Loucy (cell line): ENCODE data around the gene NBEA.
"Not testable (repeated sequence)": the region's sequence is repeated elsewhere in the genome, so short reads cannot be mapped to it uniquely, and the experiment has no call there.

Experiments
- CTCF ChIP-seq: fragments of 200-600 bp; sonication (generic); conservative IDR thresholded peaks from 2 replicates; pipeline ENCODE4 v1.5.1; 2014; ENCODE audit warnings: mild to moderate bottlenecking, antibody characterized with exemption, low read length
- EZH2phosphoT487 ChIP-seq: fragments of 200-600 bp; IDR thresholded peaks from 2 replicates; pipeline ENCODE4 v1.6.1; 2018; ENCODE audit warnings: antibody characterized with exemption, mild to moderate bottlenecking, moderate library complexity, borderline replicate concordance

- not testable (repeated sequence) for TF ChIP-seq CTCF, EZH2phosphoT487
Observed at GRCh38 chr13:35106771-35107170, 164.7 kb downstream of the NBEA start.
